HepG2 (cell line): ENCODE results near the gene ID3. TPM values are rescaled to one million over a fixed set of nuclear protein-coding genes. Genes with fewer than 3 reads are reported as not detected.

Source experiments
- ARNTL ChIP-seq: sonication (generic); formaldehyde crosslinking; IDR thresholded peaks from 2 replicates; pipeline ENCODE4 v1.4.0; 2020; ENCODE audit warnings: mild to moderate bottlenecking, missing genetic modification reagents
- CREM ChIP-seq, 2 experiments: sonication (generic) in 1 of 2; formaldehyde crosslinking in 1 of 2; IDR thresholded peaks; 2 replicates each; pipeline versions ENCODE4 v1.4.0 to v1.6.1; 2016 to 2020; ENCODE audit warnings: antibody characterized with exemption in 1 of 2, mild to moderate bottlenecking in 1 of 2, missing genetic modification reagents in 1 of 2
- HOXA3 ChIP-seq: sonication (generic); formaldehyde crosslinking; IDR thresholded peaks from 2 replicates; pipeline ENCODE4 v1.5.0; 2020; ENCODE audit warnings: missing genetic modification reagents
- IRF2 ChIP-seq: IDR thresholded peaks from 2 replicates; pipeline ENCODE4 v1.6.1; 2018; ENCODE audit warnings: missing genetic modification reagents, missing compliant biosample characterization
- KMT2B ChIP-seq: IDR thresholded peaks from 2 replicates; pipeline ENCODE4 v1.6.1; 2016; ENCODE audit warnings: missing genetic modification reagents, missing compliant biosample characterization
- MED1 ChIP-seq: sonication (generic); formaldehyde crosslinking; IDR thresholded peaks from 2 replicates; pipeline ENCODE4 v1.4.0; 2020; ENCODE audit warnings: missing genetic modification reagents
- MIER2 ChIP-seq: IDR thresholded peaks from 2 replicates; pipeline ENCODE4 v1.6.1; 2016; ENCODE audit warnings: missing biosample characterization, missing genetic modification reagents
- MXI1 ChIP-seq: IDR thresholded peaks from 3 replicates; pipeline ENCODE4 v1.6.1; 2012; ENCODE audit warnings: low read depth, low read length, inconsistent platforms, borderline replicate concordance
- REXO4 ChIP-seq: sonication (generic); formaldehyde crosslinking; IDR thresholded peaks from 2 replicates; pipeline ENCODE4 v1.8.0; 2022; ENCODE audit warnings: missing genetic modification reagents, mild to moderate bottlenecking, borderline replicate concordance
- SIX4 ChIP-seq: sonication (generic); formaldehyde crosslinking; IDR thresholded peaks from 2 replicates; pipeline ENCODE4 v1.4.0; 2020; ENCODE audit warnings: missing genetic modification reagents
- ZNF30 ChIP-seq: sonication (generic); formaldehyde crosslinking; IDR thresholded peaks from 2 replicates; pipeline ENCODE4 v1.5.0; 2020; ENCODE audit warnings: mild to moderate bottlenecking, missing genetic modification reagents
- ZNF660 ChIP-seq: sonication (generic); formaldehyde crosslinking; IDR thresholded peaks from 2 replicates; pipeline ENCODE4 v1.5.1; 2020; ENCODE audit warnings: mild to moderate bottlenecking, low read depth, missing genetic modification reagents, borderline replicate concordance
- ZNF792 ChIP-seq: IDR thresholded peaks from 2 replicates; pipeline ENCODE4 v1.6.1; 2016
- polyA plus RNA-seq, 8 experiments: library from polyadenylated mRNA; depleted of rRNA in 3 of 8; stranded (reverse) in 7 of 8; unstranded in 1 of 8; fragments of >200 nt; fragmentation: Illumina TruSeq in 4 of 8; extraction: Trizol in 4 of 8; gene quantifications; 2 replicates each; pipeline versions ENCODE4 v1.2.1 to v1.2.3, GENCODE V29; 2011 to 2016; ENCODE audit warnings: low read depth in 4 of 8, missing spikeins in 1 of 8, mixed read lengths in 1 of 8; ENCODE audit not compliant: insufficient read depth in 1 of 8
- total RNA-seq, 5 experiments: library from RNA; depleted of rRNA; stranded (reverse); fragments of >200 nt; fragmentation: Illumina TruSeq; extraction: Trizol; gene quantifications; 2 replicates each; pipeline ENCODE4 v1.2.3, GENCODE V29; 2016; ENCODE audit warnings: low read depth in 1 of 5
- TF ChIP-seq, protein P1 (sequence below): sonication (generic); formaldehyde crosslinking; IDR thresholded peaks from 2 replicates; pipeline ENCODE4 v1.4.0; 2020; ENCODE audit warnings: missing genetic modification reagents
- TF ChIP-seq, protein P2 (sequence below): sonication (generic); formaldehyde crosslinking; IDR thresholded peaks from 2 replicates; pipeline ENCODE4 v1.9.0; 2021; ENCODE audit warnings: missing genetic modification reagents, mild to moderate bottlenecking, borderline replicate concordance
- TF ChIP-seq, protein P3 (sequence below): sonication (generic); formaldehyde crosslinking; IDR thresholded peaks from 2 replicates; pipeline ENCODE4 v1.8.1; 2023; ENCODE audit warnings: missing genetic modification reagents, mild to moderate bottlenecking, borderline replicate concordance
- TF ChIP-seq, protein P4 (sequence below): sonication (generic); formaldehyde crosslinking; IDR thresholded peaks from 2 replicates; pipeline ENCODE4 v1.4.0; 2020; ENCODE audit warnings: missing genetic modification reagents, borderline replicate concordance
- TF ChIP-seq, protein P5 (sequence below): sonication (generic); formaldehyde crosslinking; IDR thresholded peaks from 2 replicates; pipeline ENCODE4 v1.5.0; 2020; ENCODE audit warnings: mild to moderate bottlenecking, missing genetic modification reagents, moderate library complexity

The ID3 gene
- total and polyA plus RNA-seq, 2 of the 13 experiments (the other 11 are each of a cell fraction or from before 2014, with no cell fraction given): 64.8 to 115 TPM

DNA sequence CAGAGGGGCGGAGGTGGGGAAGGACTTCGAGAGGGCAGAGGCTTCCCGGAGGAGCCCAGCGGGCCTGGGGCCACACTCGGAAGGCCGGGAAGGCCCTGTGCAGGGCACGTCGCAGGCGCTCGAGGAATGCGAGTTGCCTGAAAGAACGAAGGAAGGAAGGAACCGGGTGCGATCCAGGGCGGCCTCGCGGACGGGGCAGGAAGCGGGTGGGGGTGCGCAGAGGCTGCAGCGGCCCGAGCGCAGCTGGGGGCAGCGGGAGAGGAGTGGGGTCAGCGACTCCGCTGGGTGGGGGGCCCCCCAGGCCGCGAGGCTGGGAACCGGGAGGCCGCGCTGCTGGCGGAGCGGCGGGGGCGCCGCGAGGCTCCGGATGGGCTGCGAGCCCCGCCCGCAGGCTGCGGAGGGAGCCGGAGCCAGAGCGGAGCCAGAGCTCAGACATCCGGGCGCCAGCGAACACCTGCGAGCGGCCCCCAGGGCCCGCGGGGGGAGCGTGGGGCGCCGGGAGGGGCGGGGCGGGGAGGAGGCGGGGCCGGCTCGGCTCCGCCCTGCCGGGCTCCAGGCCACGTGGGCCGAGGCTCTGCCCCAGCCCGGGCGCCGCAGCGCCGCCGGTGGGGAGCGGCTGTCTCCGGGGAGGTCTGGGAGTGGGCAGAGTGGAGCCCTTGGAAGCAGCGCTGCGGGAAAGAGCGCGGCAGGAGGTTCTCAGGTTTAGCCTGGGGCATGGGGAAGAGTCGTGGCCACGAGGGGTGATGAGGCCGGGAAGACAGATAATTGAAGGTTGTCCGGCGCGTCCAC is 4.6 kb downstream of the ID3 start (continued):
- TF ChIP-seq, protein P1, sequence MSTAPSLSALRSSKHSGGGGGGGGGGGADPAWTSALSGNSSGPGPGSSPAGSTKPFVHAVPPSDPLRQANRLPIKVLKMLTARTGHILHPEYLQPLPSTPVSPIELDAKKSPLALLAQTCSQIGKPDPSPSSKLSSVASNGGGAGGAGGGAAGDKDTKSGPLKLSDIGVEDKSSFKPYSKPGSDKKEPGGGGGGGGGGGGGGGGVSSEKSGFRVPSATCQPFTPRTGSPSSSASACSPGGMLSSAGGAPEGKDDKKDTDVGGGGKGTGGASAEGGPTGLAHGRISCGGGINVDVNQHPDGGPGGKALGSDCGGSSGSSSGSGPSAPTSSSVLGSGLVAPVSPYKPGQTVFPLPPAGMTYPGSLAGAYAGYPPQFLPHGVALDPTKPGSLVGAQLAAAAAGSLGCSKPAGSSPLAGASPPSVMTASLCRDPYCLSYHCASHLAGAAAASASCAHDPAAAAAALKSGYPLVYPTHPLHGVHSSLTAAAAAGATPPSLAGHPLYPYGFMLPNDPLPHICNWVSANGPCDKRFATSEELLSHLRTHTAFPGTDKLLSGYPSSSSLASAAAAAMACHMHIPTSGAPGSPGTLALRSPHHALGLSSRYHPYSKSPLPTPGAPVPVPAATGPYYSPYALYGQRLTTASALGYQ (CRISPR knock-in tag): no peak
- no peak for TF ChIP-seq MIER2 (CRISPR knock-in tag)
- no peak for TF ChIP-seq ZNF30 (CRISPR knock-in tag)
- TF ChIP-seq MXI1: peak; percentile 88; the same call in 1 of the 3 replicates
- TF ChIP-seq, protein P2, sequence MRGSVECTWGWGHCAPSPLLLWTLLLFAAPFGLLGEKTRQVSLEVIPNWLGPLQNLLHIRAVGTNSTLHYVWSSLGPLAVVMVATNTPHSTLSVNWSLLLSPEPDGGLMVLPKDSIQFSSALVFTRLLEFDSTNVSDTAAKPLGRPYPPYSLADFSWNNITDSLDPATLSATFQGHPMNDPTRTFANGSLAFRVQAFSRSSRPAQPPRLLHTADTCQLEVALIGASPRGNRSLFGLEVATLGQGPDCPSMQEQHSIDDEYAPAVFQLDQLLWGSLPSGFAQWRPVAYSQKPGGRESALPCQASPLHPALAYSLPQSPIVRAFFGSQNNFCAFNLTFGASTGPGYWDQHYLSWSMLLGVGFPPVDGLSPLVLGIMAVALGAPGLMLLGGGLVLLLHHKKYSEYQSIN (CRISPR knock-in tag): no peak
- TF ChIP-seq, protein P3, sequence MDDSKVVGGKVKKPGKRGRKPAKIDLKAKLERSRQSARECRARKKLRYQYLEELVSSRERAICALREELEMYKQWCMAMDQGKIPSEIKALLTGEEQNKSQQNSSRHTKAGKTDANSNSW (CRISPR knock-in tag): 0 out of 2 replicates have a peak, but pooled peaks have one; percentile 70
- no peak for TF ChIP-seq SIX4
- peak; percentile 22; the same call in 1 of the 2 replicates for TF ChIP-seq ZNF792 (CRISPR knock-in tag)
- no peak for TF ChIP-seq ZNF660
- peak; percentile 69; the same call in 1 of the 2 replicates for TF ChIP-seq MED1 (CRISPR knock-in tag)
- TF ChIP-seq HOXA3 (CRISPR knock-in tag): peak; percentile 80
- TF ChIP-seq IRF2: peak; percentile 43; the same call in 1 of the 2 replicates
- no peak for TF ChIP-seq ARNTL
- no peak for TF ChIP-seq REXO4 (CRISPR knock-in tag)
- TF ChIP-seq CREM (IDR thresholded peaks at IDR 0.05): no peak
- no peak for TF ChIP-seq CREM (CRISPR knock-in tag; IDR thresholded peaks at IDR 0.05)
- TF ChIP-seq, protein P4, sequence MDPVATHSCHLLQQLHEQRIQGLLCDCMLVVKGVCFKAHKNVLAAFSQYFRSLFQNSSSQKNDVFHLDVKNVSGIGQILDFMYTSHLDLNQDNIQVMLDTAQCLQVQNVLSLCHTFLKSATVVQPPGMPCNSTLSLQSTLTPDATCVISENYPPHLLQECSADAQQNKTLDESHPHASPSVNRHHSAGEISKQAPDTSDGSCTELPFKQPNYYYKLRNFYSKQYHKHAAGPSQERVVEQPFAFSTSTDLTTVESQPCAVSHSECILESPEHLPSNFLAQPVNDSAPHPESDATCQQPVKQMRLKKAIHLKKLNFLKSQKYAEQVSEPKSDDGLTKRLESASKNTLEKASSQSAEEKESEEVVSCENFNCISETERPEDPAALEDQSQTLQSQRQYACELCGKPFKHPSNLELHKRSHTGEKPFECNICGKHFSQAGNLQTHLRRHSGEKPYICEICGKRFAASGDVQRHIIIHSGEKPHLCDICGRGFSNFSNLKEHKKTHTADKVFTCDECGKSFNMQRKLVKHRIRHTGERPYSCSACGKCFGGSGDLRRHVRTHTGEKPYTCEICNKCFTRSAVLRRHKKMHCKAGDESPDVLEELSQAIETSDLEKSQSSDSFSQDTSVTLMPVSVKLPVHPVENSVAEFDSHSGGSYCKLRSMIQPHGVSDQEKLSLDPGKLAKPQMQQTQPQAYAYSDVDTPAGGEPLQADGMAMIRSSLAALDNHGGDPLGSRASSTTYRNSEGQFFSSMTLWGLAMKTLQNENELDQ: no peak
- TF ChIP-seq KMT2B (CRISPR knock-in tag): no peak; the same call in 1 of the 2 replicates
- TF ChIP-seq, protein P5, sequence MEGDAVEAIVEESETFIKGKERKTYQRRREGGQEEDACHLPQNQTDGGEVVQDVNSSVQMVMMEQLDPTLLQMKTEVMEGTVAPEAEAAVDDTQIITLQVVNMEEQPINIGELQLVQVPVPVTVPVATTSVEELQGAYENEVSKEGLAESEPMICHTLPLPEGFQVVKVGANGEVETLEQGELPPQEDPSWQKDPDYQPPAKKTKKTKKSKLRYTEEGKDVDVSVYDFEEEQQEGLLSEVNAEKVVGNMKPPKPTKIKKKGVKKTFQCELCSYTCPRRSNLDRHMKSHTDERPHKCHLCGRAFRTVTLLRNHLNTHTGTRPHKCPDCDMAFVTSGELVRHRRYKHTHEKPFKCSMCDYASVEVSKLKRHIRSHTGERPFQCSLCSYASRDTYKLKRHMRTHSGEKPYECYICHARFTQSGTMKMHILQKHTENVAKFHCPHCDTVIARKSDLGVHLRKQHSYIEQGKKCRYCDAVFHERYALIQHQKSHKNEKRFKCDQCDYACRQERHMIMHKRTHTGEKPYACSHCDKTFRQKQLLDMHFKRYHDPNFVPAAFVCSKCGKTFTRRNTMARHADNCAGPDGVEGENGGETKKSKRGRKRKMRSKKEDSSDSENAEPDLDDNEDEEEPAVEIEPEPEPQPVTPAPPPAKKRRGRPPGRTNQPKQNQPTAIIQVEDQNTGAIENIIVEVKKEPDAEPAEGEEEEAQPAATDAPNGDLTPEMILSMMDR (CRISPR knock-in tag): peak; percentile 54
